SU-DHL-6 (cell line): ENCODE data around the gene TRAPPC10.

Experiments
- EZH2phosphoT487 ChIP-seq: fragments of 200-600 bp; sonication (generic), shearing (Covaris generic); conservative IDR thresholded peaks from 2 replicates; pipeline ENCODE4 v1.6.1; 2018; ENCODE audit warnings: mild to moderate bottlenecking, antibody characterized with exemption, low read length, moderate library complexity, mixed read lengths
- TF ChIP-seq, protein P1 (sequence below): fragments of 200-600 bp; sonication (generic); IDR thresholded peaks from one replicate; pipeline ENCODE4 v1.5.1; 2017; ENCODE audit warnings: antibody characterized with exemption, mild to moderate bottlenecking, low read length, moderate library complexity; ENCODE audit not compliant: insufficient read depth, poor library complexity, severe bottlenecking

DNA sequence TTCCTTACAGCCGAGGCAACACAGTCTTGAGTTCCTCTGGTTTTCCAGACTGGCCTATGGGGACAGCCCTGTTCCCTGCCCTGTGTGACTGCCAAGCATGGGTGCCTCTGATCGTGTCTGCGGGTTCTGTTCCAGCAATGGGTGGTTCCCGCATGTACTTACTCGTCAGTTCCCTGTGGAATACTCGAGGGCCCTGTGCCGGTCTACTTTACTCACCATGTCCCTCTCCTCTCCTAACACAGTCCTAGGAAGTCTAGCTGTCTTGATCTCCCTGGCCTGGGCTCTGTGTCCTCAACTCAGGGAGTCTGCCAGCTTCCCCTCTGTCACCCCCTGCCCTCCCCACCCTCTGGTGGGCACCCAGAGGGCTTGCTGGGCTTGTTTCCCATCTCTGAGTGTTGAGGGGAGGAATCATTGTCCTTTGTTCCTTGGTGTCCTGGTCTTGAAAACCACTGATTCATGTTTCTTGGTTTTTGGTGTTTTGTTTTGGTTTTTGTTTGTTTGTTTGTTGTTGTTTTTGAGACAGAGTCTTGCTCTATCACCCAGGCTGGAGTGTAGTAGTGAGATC lies 36.0 kb downstream of the TRAPPC10 start:
- TF ChIP-seq, protein P1, sequence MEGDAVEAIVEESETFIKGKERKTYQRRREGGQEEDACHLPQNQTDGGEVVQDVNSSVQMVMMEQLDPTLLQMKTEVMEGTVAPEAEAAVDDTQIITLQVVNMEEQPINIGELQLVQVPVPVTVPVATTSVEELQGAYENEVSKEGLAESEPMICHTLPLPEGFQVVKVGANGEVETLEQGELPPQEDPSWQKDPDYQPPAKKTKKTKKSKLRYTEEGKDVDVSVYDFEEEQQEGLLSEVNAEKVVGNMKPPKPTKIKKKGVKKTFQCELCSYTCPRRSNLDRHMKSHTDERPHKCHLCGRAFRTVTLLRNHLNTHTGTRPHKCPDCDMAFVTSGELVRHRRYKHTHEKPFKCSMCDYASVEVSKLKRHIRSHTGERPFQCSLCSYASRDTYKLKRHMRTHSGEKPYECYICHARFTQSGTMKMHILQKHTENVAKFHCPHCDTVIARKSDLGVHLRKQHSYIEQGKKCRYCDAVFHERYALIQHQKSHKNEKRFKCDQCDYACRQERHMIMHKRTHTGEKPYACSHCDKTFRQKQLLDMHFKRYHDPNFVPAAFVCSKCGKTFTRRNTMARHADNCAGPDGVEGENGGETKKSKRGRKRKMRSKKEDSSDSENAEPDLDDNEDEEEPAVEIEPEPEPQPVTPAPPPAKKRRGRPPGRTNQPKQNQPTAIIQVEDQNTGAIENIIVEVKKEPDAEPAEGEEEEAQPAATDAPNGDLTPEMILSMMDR = no peak
- no peak for TF ChIP-seq EZH2phosphoT487
